ENCODE results near the gene ZNF280B. TPM values are rescaled to one million over a fixed set of nuclear protein-coding genes. Genes with fewer than 3 reads are reported as not detected.
A peak's percentile ranks its signal among the peaks of the same experiment; 100 is the strongest.

Gene ZNF280B
- 1 to 10 TPM in 1 of 2 donors, under 1 TPM in 1; 0.92 to 1.4 TPM for total RNA-seq
- long read RNA-seq, full-length matches to known transcripts = 1 of 1 reads
- long read RNA-seq, partial matches to known transcripts = 0 of 1 reads
- long read RNA-seq, other reads (novel, unspliced or antisense) = 0 of 1 reads

GRCh38 chr22:22508274-22509176, at the start of gene ZNF280B:
ZNF280B (minus strand) TSS chr22:22508742; CDS start chr22:22489398, 19,344 bp downstream.
- peak; percentile 100 for ATAC-seq
- intact Hi-C loops (cut with DNase I, micrococcal nuclease) = no loop called here
- DNase-seq = peak; percentile 65 to 86

GRCh38 chr22:22556995-22557925, 48.7 kb upstream of the ZNF280B start:
- ATAC-seq = no peak
- DNase-seq = no peak
- intact Hi-C loops (cut with DNase I, micrococcal nuclease) = no loop called here

GRCh38 chr22:22556578-22556977, 48.0 kb upstream of the ZNF280B start:
- ATAC-seq (no peak), DNase-seq (no peak)
- intact Hi-C loops (cut with DNase I, micrococcal nuclease) = no loop called here

GRCh38 chr22:22555596-22555995, 47.1 kb upstream of the ZNF280B start:
- DNase-seq (no peak), ATAC-seq (no peak)
- intact Hi-C loops (cut with DNase I, micrococcal nuclease) = no loop called here

GRCh38 chr22:22554587-22555284, 46.2 kb upstream of the ZNF280B start:
- DNase-seq (no peak), ATAC-seq (no peak)
- intact Hi-C loops (cut with DNase I, micrococcal nuclease) = no loop called here

- DNase-seq = no peak
- intact Hi-C loops (cut with DNase I, micrococcal nuclease) = no loop called here
- ATAC-seq = no peak
These were observed 45.4 kb upstream of the ZNF280B start for GRCh38 chr22:22553735-22554586.

GRCh38 chr22:22553141-22553540, 44.6 kb upstream of the ZNF280B start:
- ATAC-seq (no peak), DNase-seq (no peak)
- intact Hi-C loops (cut with DNase I, micrococcal nuclease) = no loop called here

- intact Hi-C loops (cut with DNase I, micrococcal nuclease) = no loop called here
- ATAC-seq (no peak), DNase-seq (no peak)
These were observed 44.1 kb upstream of the ZNF280B start for GRCh38 chr22:22552630-22553029.

- intact Hi-C loops (cut with DNase I, micrococcal nuclease) = no loop called here
- ATAC-seq = no peak
These were observed 42.4 kb upstream of the ZNF280B start for GRCh38 chr22:22550789-22551434.

GRCh38 chr22:22548910-22549309, 40.4 kb upstream of the ZNF280B start:
- no peak for ATAC-seq
- intact Hi-C loops (cut with DNase I, micrococcal nuclease) = no loop called here
- no peak for DNase-seq

More at GRCh38 chr22:22550789-22551434, 42.4 kb upstream of the ZNF280B start:
- DNase-seq = no peak

GRCh38 chr22:22548317-22548716, 39.8 kb upstream of the ZNF280B start:
- intact Hi-C loops (cut with DNase I, micrococcal nuclease) = no loop called here
- DNase-seq (no peak), ATAC-seq (no peak)

GRCh38 chr22:22547692-22548300, 39.3 kb upstream of the ZNF280B start:
- DNase-seq (no peak), ATAC-seq (no peak)
- intact Hi-C loops (cut with DNase I, micrococcal nuclease) = no loop called here

- intact Hi-C loops (cut with DNase I, micrococcal nuclease) = no loop called here
- no peak for DNase-seq
- no peak for ATAC-seq
These were observed 38.7 kb upstream of the ZNF280B start for GRCh38 chr22:22547226-22547625.

- no peak for DNase-seq
- ATAC-seq = no peak
- intact Hi-C loops (cut with DNase I, micrococcal nuclease) = no loop called here
These were observed 37.9 kb upstream of the ZNF280B start for GRCh38 chr22:22546490-22546889.

- intact Hi-C loops (cut with DNase I, micrococcal nuclease) = no loop called here
- ATAC-seq (no peak), DNase-seq (no peak)
These were observed 36.5 kb upstream of the ZNF280B start for GRCh38 chr22:22545084-22545483.

GRCh38 chr22:22538226-22538989, 29.9 kb upstream of the ZNF280B start:
- intact Hi-C loops (cut with DNase I, micrococcal nuclease) = no loop called here
- ATAC-seq = no peak

More at GRCh38 chr22:22538226-22538989, 29.9 kb upstream of the ZNF280B start:
- DNase-seq = no peak

All from left colon (tissue), 2 donors.